Globus pallidus (tissue), 1 donor: ENCODE measurements around the gene DRC7.
"Not testable (repeated sequence)": the region's sequence is repeated elsewhere in the genome, so short reads cannot be mapped to it uniquely, and the experiment has no call there.

Source experiments
- DNase-seq: peaks from one replicate; pipeline ENCODE4 v3.0.0-alpha.2; 2015; ENCODE audit warnings: low spot score

DRC7 gene

GRCh38 chr16:57762365-57763040 lies 67.9 kb downstream of the DRC7 start:
- DNase-seq, result no peak

GRCh38 chr16:57763285-57764005 lies 68.8 kb downstream of the DRC7 start:
- no peak for DNase-seq

GRCh38 chr16:57764006-57764340 lies 69.4 kb downstream of the DRC7 start:
- no peak for DNase-seq

GRCh38 chr16:57764341-57765159 lies 69.9 kb downstream of the DRC7 start:
- no peak for DNase-seq

- no peak for DNase-seq
Observed at GRCh38 chr16:57765160-57765728, 70.6 kb downstream of the DRC7 start.

GRCh38 chr16:57766714-57767348 lies 72.2 kb downstream of the DRC7 start:
- DNase-seq, result no peak

GRCh38 chr16:57769541-57770145 lies 75.0 kb downstream of the DRC7 start:
- no peak for DNase-seq

- DNase-seq, result no peak
Observed at GRCh38 chr16:57770361-57770760, 75.8 kb downstream of the DRC7 start.

GRCh38 chr16:57771141-57771785 lies 76.7 kb downstream of the DRC7 start:
- DNase-seq, result no peak

- DNase-seq, result no peak
Observed at GRCh38 chr16:57773019-57773418, 78.4 kb downstream of the DRC7 start.

- DNase-seq, result no peak
Observed at GRCh38 chr16:57773655-57774295, 79.2 kb downstream of the DRC7 start.

- DNase-seq, result no peak
Observed at GRCh38 chr16:57774705-57775285, 80.2 kb downstream of the DRC7 start.

GRCh38 chr16:57775661-57776469 lies 81.3 kb downstream of the DRC7 start:
- peak; percentile 72 for DNase-seq

- DNase-seq, result no peak
Observed at GRCh38 chr16:57778658-57779057, 84.1 kb downstream of the DRC7 start.

- DNase-seq, result not testable (repeated sequence)
Observed at GRCh38 chr16:57779836-57780235, 85.2 kb downstream of the DRC7 start.

- DNase-seq, result no peak
Observed at GRCh38 chr16:57781349-57781740, 86.7 kb downstream of the DRC7 start.
